GM18511 (cell line): ENCODE data around the gene CCDC170.
"Not testable (repeated sequence)": the region's sequence is repeated elsewhere in the genome, so short reads cannot be mapped to it uniquely, and the experiment has no call there.

Experiments
- ATAC-seq: cut with Tn5 transposase; IDR thresholded peaks from one replicate; pipeline ENCODE4 v1.9.1; 2021; ENCODE audit warnings: mild to moderate bottlenecking, moderate library complexity; ENCODE audit not compliant: unreplicated experiment

The CCDC170 gene

DNA sequence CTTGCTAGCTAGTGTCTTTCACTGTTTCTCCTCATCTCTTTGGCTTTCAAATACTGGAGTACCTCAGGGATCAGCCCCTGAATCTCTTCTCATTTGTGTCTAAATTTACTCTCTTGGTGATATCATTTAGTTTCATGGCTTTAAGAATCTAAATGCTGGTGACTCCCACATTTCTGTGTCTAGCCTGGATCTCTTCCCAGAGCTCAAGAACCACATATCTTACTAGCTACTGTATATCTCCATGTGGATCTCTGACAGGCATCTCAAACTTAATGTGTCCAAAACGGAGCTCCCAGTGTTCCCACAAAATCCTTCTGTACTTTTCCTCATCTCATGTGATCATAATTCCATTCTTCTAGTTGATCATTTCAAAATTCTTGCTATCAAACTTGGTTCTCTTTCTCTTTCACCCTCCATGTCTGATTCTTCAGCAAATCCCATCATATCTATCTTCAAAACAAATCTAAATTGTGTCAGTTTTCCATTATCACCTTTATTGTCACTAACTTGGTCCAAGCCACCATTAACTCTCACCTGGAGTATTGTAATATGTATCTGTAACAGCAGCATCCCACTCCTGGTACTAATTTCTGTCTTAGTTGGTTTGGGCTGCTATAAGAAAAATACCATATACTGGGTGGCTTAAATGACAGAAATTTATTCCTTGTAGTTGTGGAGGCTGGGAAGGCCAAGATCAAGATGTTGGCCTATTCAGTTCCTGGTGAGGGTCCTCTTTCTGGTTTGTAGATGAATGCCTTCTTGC is 45.9 kb downstream of the CCDC170 start:
- ATAC-seq = no peak

DNA sequence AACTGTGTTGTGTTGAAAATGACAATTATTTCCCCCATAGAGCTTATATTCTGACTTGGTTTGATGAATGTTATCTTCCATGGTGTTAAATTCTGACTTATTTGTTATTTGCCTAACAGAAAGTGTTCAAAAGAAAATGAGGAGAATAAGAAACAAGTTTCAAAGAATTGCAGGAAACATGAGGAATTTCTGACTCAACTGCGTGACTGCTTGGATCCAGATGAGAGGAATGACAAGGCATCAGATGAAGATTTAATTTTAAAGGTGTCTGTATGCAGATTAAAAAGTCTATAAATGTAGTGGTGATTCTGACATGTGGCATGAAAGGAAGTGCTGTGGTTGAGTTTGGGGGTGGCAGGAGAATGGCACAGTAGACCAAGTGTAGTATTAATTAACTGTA is 50.6 kb downstream of the CCDC170 start:
- no peak for ATAC-seq

DNA sequence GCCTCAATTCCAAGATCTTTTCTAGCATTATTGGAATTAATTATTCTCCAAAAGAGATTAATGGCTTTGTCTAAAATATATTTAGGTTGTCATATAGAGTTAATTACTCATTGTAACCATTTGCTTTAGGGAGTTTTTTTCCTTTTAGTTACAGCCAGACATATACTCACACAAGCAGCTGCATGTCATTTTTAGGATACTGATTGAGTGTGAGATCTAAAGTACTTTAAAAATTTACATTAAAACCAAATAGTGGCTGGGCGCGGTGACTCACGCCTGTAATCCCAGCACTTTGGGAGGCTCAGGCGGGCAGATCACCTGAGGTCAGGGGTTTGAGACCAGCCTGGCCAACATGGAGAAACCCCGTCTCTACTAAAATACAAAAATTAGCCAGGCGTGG is 51.1 kb downstream of the CCDC170 start:
- ATAC-seq = not testable (repeated sequence)

DNA sequence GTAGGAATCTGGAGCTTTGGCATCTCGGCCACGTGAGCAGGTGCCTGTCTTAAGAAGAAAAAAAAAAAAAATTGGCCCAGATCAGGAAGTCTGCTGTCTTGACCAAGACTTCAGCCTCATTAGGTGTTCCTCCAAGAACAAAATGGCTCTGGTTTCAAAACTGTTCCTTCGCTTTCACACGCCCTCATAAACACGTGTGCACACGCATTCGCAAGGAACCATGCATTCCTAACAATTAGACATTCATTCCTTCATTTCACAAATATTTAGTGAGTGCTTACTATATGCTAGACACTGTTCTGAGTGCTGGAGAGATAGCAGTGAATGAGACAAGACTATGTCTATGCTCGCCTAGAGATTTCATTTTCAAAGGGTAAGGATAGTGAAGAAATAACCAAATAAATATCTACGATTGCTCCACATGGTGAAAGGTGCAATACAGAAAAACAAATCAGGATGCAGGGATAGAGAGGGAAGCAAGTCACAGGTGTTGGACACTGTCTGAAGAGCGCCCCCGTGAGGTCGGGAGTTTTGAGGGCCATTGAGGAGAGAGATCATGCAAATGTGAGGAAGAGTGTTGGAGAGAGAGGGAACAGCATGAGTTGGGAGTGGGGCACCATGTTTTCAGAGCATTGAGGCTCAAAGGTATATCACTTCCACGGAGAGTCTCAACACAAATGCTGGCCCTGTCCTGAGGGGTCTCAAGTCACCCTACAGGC is 53.3 kb downstream of the CCDC170 start:
- no peak for ATAC-seq

DNA sequence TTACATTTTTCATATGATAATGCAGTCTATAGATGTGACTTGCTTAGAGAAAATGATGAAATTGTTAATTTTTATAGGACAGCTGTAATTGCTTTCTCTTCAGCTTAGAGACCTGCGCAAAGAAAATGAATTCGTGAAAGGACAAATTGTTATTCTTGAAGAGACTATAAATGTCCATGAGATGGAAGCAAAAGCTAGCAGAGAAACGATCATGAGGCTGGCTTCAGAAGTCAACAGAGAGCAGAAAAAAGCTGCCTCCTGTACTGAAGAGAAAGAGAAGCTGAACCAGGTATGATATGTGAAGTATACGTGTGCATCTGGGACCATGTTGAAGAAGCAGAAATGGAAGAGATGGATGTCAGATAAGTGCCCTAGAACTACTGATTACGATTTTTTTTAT is 54.4 kb downstream of the CCDC170 start:
- ATAC-seq = no peak

DNA sequence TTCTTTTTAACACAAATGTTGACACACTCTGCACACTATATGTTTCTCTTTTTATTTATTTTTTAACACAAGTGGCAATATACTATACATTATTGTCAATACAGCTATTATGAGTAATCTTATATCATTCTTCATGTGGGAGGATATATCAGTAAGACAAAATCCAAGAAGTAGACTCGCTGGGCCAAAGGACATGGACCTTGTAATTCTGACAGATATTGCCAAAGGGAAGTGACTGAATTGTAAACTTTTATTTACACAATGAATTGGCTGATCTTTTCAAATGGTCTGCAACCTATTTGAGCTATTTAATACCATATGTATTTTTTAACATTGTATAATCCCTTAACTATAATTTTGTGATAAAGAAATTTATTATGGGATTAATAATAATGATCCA is 56.0 kb downstream of the CCDC170 start:
- no peak for ATAC-seq

DNA sequence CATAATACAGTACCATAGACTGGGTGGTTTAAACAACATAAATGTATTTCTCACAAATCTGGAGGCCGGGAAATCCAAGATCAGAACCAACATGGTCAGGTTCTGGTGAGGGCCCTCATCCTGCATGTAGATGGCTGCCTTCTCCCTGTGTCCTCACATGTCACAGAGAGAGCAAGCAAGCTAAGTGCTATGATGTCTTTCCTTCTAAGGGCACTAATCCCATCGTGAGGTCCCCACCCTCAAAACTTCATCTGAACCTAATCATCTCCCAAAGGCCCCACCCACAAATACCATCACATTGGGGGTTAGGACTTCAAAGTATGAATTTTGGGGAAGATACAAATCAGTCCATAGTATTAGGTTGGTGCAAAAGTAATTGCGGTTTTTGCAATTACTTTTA is 56.8 kb downstream of the CCDC170 start:
- ATAC-seq = no peak

DNA sequence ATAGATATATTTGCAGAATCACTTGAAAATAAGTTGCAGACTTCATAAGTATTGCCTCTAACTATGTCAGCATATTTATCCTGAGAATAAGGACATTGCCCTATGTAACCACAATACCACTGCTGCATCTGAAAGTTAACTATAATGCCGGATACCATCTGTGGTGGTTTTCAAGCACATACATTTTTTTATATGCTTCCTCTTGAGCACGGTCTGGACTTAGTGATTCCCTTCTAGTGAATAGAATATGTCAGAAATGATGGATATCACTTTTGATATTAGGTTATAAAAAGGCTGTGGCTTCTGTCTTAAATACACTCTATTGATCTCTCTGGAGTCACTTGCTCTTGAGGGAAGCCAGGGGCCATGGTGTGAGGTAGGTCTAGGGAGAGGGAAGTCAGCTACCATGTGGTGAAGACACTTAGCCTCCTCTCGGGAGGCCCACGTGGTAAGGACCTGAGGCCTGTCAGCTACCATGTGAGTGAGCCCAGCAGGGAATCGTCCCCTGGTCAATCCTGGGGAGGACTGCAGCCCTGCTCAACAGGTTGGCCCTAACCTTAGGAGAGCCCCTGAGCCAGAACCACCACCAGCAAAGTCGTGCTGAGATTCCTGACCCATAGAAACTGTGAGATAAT is 57.5 kb downstream of the CCDC170 start:
- no peak for ATAC-seq

DNA sequence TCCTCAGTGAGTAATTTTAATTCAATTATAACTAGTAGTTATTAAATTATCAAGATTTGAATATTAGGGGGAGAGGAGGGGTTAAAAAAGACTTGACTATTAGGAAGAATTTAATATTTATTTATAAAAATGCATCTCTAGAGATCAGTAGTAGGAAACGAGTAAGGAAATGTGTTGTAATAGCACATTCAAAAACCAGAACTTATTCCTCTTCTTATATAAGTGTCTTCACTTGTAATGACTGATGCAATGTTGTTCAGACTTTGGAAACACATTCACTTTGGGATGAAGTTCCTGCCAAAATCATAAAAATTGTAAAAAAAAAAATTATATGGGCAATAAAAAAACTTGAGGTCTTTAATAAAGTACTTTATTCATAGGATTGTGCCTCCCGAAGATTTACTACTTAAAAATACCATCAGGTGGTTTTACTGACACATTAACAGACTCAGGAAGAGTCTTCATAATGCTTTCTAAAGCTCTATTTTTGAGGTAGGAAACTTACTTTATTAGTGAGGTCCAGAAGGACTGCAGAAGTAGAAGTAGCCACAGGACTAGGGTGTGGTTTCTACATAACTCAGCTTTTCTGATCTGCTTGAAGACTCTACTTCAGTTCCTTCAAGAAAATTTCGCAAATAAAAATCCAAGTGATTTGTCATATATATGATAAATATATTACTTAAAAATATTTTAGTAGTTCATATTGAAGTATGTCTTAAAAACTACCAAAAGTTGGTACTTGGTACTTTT is 59.8 kb downstream of the CCDC170 start:
- ATAC-seq = no peak

DNA sequence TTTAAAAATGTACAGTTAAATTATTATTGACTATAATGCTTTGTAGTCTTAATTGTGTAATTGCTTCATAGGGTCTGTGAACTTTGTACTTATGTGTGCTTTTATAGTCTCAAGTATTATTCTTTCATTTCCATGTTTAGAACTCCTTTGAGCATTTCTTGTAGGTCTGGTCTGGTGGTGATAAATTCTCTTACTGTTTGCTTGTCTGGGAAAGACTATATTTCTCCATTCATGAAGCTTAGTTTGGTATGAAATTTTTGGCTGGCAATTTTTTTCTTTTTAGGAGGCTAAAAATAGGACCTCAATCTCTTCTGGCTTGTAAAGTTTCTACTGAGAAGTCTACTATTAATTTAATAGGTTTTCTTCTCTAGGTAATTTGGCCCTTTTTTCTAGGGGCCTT is 67.4 kb downstream of the CCDC170 start:
- ATAC-seq = no peak

DNA sequence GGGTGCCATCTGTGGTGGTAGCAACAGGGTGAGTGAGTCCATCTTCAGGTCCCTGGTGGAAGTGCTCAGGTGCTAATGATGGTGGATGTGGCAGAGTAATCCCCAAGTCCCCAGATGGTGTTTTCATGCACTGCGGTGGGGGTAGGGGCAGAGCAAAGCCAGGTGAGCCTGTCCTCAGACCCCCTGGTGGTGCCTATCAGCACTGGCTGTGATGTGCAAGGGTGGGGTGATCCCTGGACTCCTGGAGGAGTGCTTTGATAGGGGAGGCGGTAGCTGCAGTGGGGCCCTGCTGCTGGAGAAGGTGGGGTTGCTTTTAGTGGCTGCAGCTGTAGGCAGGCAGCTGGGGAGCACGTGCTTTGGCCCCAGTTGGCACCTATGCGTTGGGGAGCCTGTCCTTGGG is 70.8 kb downstream of the CCDC170 start:
- no peak for ATAC-seq

DNA sequence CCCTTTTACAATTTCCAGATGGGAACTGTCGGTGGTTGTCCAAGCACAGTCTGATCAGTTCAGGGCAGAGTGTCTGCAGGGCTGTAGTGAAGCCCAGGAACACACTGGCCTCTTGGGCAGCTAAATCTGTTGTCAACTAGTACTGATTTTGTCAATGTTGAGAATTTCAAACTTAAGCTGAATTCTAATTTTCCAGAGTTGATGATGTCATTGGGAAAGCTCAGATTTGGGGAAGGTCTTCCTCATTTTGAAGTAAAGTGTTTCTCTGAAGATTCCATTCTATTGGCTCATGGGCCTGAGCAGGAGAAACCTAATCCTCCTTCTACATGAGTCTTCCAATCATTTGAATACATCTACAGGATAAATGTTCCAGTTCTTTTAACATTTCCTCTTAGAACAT is 72.1 kb downstream of the CCDC170 start:
- no peak for ATAC-seq

DNA sequence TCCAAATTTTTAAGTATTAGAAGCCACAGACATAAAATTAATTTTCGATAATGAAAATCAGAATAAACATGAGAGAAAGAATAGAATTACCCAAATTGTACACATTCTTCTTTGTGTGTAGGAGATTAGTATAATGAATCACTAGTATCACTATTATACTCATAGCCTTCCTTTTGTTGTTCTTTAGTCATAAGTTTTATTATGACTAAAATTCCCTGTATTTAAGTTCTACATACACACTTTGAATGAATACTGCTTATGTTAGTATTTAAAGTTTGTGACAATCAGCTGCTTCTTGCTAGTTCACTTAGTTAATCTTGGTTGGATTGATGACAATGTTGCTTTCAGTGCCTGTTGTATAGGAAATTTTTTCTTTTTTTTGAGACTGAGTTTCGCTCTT is 72.7 kb downstream of the CCDC170 start:
- ATAC-seq = no peak

DNA sequence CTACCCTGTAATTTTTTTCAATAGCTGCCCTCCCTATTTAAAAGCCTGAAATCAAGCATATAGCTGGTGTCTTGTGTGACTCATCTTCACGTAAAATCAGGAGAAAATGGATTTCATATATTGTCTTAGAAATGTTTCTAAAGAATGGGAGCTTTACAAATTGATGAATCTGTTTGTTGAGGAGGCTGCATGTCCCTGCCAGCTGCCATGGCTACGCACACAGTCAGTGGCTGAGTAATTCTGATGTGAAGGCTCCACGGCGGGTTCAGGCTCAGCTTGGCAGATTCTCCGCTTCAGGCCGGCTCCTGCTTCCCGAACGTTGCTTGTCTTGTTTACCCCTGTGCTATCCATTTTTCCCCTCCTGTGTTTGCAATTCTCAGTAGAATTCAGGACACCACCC is 82.8 kb downstream of the CCDC170 start:
- ATAC-seq = no peak

DNA sequence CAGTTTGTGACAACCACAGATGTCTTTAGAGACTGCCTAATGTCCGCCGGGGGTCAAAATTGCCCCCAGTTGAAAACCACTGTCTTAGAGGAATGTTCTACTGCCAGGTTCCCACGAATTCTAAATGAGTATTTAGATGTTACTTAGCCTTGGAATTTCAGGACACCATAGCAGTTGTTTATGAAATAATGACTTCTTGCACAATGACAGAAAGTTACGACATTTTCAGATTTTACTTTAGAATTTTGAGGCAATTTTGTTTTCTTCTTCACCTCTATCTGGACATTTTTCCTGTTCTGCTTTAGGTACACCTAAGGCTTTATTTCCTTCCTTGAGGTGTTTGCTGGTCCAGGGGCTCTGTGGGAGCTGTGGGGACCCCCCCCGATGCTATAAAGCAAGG is 83.4 kb downstream of the CCDC170 start:
- ATAC-seq = no peak

DNA sequence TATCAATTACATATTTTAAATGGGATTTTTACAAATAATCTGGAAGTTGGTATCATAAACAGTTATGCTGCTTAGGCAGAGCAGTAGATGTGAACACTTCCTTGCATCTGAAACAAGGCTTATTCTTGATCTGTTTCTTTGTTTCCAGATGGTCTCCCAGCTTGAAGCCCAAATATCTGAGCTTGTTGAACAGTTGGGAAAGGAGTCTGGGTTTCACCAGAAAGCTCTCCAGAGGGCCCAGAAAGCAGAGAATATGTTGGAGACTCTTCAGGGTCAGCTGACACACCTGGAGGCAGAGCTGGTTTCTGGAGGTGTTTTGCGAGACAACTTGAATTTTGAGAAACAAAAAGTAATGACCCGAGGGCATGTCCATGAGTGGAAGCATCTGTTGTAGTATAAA is 91.9 kb downstream of the CCDC170 start:
- ATAC-seq = no peak

DNA sequence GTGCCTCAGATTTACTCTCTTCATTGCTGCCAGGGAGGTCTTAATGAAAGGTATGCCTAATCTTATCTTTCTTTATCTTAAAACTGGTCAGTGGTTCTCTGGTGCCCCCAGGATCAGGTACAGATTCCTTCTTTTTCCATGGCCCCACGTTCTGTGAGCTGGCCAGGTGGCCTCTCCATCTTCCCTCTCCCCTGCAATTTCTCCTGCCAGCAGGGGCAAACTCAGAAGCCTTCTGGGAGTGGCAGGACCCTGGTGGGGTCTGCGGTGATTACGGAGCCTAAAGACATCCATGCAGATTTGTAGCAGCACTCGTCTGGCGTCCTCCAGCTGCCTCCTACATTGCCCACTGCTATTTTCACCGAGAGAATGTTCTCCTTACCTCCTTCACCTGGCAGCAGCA is 95.8 kb downstream of the CCDC170 start:
- no peak for ATAC-seq

DNA sequence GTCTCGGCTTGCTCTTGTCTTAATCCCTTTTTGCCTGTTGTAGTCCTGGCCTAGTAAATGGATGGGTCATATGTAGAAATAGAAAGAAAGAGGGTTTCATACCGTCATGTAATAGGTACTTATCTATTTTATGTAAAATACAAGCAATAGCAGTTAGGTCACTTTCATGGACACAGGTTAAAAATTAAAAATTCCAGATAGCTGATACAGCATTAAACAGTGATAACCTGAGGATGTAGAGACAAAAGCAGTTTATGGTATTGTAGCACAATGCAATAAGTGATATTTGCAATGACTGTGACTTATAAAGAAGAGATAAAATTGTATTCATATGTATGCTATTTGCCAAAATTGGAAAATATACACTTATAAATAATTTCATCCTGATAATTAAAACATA is 96.9 kb downstream of the CCDC170 start:
- no peak for ATAC-seq

DNA sequence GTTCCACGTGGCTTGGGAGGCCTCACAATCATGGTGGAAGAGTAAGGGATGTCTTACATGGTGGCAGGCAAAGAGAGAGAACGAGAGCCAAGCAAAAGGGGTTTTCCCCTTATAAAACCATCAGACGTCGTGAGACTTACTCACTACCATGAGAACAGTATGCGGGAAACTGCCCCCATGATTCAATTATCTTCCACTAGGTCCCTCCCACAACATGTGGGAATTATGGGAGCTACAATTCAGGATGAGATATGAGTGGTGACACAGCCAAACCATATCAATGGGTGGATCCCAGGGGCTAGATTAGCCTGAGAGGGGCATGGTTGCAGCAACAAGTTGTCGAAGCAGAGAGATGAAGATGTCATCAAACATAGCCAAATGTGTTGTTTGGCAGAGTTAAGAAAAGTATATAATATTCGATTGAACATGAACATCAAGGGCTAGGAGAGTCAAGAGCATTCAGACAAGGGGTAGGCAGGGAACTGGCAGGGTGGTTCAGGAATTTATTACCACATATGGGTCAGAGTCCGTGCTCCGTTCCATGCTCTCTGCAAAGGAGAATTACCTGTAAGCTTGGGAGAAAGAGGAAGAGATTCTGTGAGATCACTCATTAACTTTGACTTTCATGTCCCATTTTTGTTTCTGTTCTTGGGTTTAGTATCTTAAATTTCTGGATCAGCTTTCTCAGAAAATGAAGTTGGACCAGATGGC is 98.8 kb downstream of the CCDC170 start:
- no peak for ATAC-seq

DNA sequence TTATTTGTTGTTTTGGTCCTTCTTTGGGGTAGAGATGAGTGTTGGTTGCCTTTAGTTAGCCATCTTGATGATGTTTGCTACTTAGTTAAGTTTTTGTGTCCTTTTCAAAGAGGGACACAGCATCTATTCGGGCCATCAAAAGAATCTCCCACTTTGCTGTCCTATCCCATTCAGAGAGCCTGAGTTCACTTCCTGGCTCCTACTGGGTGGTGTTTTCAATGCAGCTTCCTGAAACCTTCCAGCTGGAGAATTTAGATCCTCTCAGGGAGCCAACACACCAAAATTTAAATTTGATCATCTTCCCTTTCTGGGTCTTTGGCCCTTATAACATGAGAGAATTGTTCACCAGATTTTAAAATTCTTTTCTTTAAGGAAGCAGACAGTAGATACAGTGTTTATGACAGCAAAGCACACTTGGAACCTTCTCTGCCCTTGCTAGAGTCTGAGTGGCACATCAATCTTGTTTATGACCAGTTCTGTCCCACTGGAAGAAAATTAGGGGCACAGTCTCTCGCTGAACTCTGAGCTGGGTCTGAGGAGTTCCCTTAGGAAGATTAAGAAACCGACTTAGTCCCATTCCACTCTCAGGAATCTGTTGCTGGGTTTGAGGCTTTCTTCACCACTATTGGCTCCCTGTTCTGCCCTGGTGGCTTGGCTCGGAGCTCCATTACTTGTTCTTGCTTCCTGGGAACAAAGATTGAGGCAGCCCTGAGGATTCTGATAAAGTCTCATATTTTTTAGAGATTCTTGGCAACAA is 115.5 kb downstream of the CCDC170 start:
- no peak for ATAC-seq
